ENCODE results near the gene SLC35F5.

SLC35F5 gene

GRCh38 chr2:113755035-113755834, 1.2 kb downstream of the SLC35F5 start:
- H3K4me1 ChIP-seq (ENCODE audit: insufficient read depth, insufficient read length): no peaks in the 10 kb centered on the region
- H3K4me3 ChIP-seq (ENCODE audit: insufficient read length, low read depth): peak overlapping the region; percentile 96
- H3K36me3 ChIP-seq (ENCODE audit: insufficient read depth, insufficient read length, low read length): peaks cover 35% of the 10 kb centered on the region
- no peak for DNase-seq (ENCODE audit: low read depth, low spot score)
- no peaks in the 10 kb centered on the region for H3K27me3 ChIP-seq (ENCODE audit: insufficient read depth, insufficient read length)
- H3K9ac ChIP-seq (ENCODE audit: insufficient read length, low read depth): peak overlapping the region; percentile 98
- TF ChIP-seq SUZ12 (IDR thresholded peaks at IDR 0.05; ENCODE audit: extremely low read depth, insufficient read depth, insufficient read length): no peak
- no peak for TF ChIP-seq ZNF274 (IDR thresholded peaks at IDR 0.05; ENCODE audit: low read depth, low read length)
- TF ChIP-seq YY1 (IDR thresholded peaks at IDR 0.05; ENCODE audit: insufficient read depth, insufficient read length): no peak
- no peaks in the 10 kb centered on the region for H3K9me3 ChIP-seq (ENCODE audit: insufficient read depth, low read length)

- TF ChIP-seq YY1 (IDR thresholded peaks at IDR 0.05; ENCODE audit: insufficient read depth, insufficient read length) (no peak), SUZ12 (IDR thresholded peaks at IDR 0.05; ENCODE audit: extremely low read depth, insufficient read depth, insufficient read length) (no peak), ZNF274 (IDR thresholded peaks at IDR 0.05; ENCODE audit: low read depth, low read length) (no peak)
- Histone ChIP-seq H3K9ac (ENCODE audit: insufficient read length, low read depth) (no peak overlapping the region), H3K4me3 (ENCODE audit: insufficient read length, low read depth) (no peak overlapping the region), H3K36me3 (ENCODE audit: insufficient read depth, insufficient read length, low read length) (peaks cover 45% of the 10 kb centered on the region), H3K4me1 (ENCODE audit: insufficient read depth, insufficient read length) (no peaks in the 10 kb centered on the region), H3K27me3 (ENCODE audit: insufficient read depth, insufficient read length) (no peaks in the 10 kb centered on the region), H3K9me3 (ENCODE audit: insufficient read depth, low read length) (no peaks in the 10 kb centered on the region)
- DNase-seq (ENCODE audit: low read depth, low spot score): no peak
Measured at GRCh38 chr2:113754160-113754559, 2.3 kb downstream of the SLC35F5 start.

GRCh38 chr2:113750385-113750784, 6.1 kb downstream of the SLC35F5 start:
- DNase-seq (ENCODE audit: low read depth, low spot score): no peak
- Histone ChIP-seq H3K36me3 (ENCODE audit: insufficient read depth, insufficient read length, low read length) (peaks cover 75% of the 10 kb centered on the region), H3K4me3 (ENCODE audit: insufficient read length, low read depth) (no peak overlapping the region), H3K9ac (ENCODE audit: insufficient read length, low read depth) (no peak overlapping the region), H3K27me3 (ENCODE audit: insufficient read depth, insufficient read length) (no peaks in the 10 kb centered on the region), H3K9me3 (ENCODE audit: insufficient read depth, low read length) (no peaks in the 10 kb centered on the region), H3K4me1 (ENCODE audit: insufficient read depth, insufficient read length) (no peaks in the 10 kb centered on the region)
- TF ChIP-seq ZNF274 (IDR thresholded peaks at IDR 0.05; ENCODE audit: low read depth, low read length): no peak
- no peak for TF ChIP-seq SUZ12 (IDR thresholded peaks at IDR 0.05; ENCODE audit: extremely low read depth, insufficient read depth, insufficient read length)
- no peak for TF ChIP-seq YY1 (IDR thresholded peaks at IDR 0.05; ENCODE audit: insufficient read depth, insufficient read length)

DNA sequence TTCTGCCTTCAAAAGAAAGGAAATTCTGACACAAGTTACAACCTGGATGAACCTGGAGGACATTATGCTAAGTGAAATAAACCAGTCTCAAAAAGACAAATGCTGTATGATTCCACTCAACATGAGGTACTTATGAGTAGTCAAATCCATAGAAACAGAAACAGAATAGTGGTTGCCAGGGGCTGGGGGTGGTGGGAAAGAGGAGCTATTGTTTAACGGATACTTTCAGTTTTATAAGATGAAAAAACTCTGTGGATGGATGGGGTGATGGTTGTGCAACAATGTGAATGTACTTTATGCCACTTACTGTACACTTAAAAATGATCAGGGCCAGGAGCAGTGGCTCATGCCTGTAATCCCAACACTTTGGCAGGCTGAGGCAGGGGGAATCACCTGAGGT, 15.4 kb downstream of the SLC35F5 start:
- Histone ChIP-seq H3K4me1 (ENCODE audit: insufficient read depth, insufficient read length) (no peaks in the 10 kb centered on the region), H3K9me3 (ENCODE audit: insufficient read depth, low read length) (no peaks in the 10 kb centered on the region), H3K4me3 (ENCODE audit: insufficient read length, low read depth) (no peak overlapping the region), H3K27me3 (ENCODE audit: insufficient read depth, insufficient read length) (no peaks in the 10 kb centered on the region), H3K9ac (ENCODE audit: insufficient read length, low read depth) (no peak overlapping the region), H3K36me3 (ENCODE audit: insufficient read depth, insufficient read length, low read length) (peaks cover 86% of the 10 kb centered on the region)
- TF ChIP-seq YY1 (IDR thresholded peaks at IDR 0.05; ENCODE audit: insufficient read depth, insufficient read length) (no peak), SUZ12 (IDR thresholded peaks at IDR 0.05; ENCODE audit: extremely low read depth, insufficient read depth, insufficient read length) (no peak), ZNF274 (IDR thresholded peaks at IDR 0.05; ENCODE audit: low read depth, low read length) (no peak)
- DNase-seq (ENCODE audit: low read depth, low spot score): no peak

- no peak for DNase-seq (ENCODE audit: low read depth, low spot score)
- no peak overlapping the region for H3K9ac ChIP-seq (ENCODE audit: insufficient read length, low read depth)
- no peaks in the 10 kb centered on the region for H3K9me3 ChIP-seq (ENCODE audit: insufficient read depth, low read length)
- H3K36me3 ChIP-seq (ENCODE audit: insufficient read depth, insufficient read length, low read length): peaks cover 77% of the 10 kb centered on the region
- no peaks in the 10 kb centered on the region for H3K4me1 ChIP-seq (ENCODE audit: insufficient read depth, insufficient read length)
- no peaks in the 10 kb centered on the region for H3K27me3 ChIP-seq (ENCODE audit: insufficient read depth, insufficient read length)
- TF ChIP-seq SUZ12 (IDR thresholded peaks at IDR 0.05; ENCODE audit: extremely low read depth, insufficient read depth, insufficient read length) (no peak), ZNF274 (IDR thresholded peaks at IDR 0.05; ENCODE audit: low read depth, low read length) (no peak), YY1 (IDR thresholded peaks at IDR 0.05; ENCODE audit: insufficient read depth, insufficient read length) (no peak)
- H3K4me3 ChIP-seq (ENCODE audit: insufficient read length, low read depth): no peak overlapping the region
Measured at GRCh38 chr2:113739849-113740248, 16.6 kb downstream of the SLC35F5 start.

DNA sequence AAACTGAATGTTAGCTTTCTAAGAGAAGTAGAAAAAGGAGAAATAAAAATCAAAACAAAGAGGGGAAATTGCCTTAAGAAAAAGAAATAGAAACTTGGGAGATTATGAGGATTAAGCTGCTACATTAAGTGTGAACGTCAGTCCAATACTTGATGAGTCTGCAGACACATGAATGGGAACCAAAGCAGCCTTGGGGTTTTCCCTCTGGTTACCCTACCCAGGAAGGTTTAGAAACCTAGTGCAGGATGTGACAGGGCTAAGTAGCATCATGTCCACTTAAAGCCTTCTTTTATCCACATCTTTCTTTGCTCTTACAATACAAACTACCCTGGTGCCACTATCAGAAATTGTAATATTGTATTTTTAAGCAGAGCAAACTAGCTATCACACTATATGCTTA, 22.3 kb downstream of the SLC35F5 start:
- Histone ChIP-seq H3K27me3 (ENCODE audit: insufficient read depth, insufficient read length) (no peaks in the 10 kb centered on the region), H3K36me3 (ENCODE audit: insufficient read depth, insufficient read length, low read length) (peaks cover 53% of the 10 kb centered on the region), H3K4me3 (ENCODE audit: insufficient read length, low read depth) (no peak overlapping the region), H3K4me1 (ENCODE audit: insufficient read depth, insufficient read length) (no peaks in the 10 kb centered on the region), H3K9me3 (ENCODE audit: insufficient read depth, low read length) (no peaks in the 10 kb centered on the region), H3K9ac (ENCODE audit: insufficient read length, low read depth) (no peak overlapping the region)
- TF ChIP-seq SUZ12 (IDR thresholded peaks at IDR 0.05; ENCODE audit: extremely low read depth, insufficient read depth, insufficient read length): no peak
- TF ChIP-seq YY1 (IDR thresholded peaks at IDR 0.05; ENCODE audit: insufficient read depth, insufficient read length): no peak
- TF ChIP-seq ZNF274 (IDR thresholded peaks at IDR 0.05; ENCODE audit: low read depth, low read length): no peak
- DNase-seq (ENCODE audit: low read depth, low spot score): no peak

DNA sequence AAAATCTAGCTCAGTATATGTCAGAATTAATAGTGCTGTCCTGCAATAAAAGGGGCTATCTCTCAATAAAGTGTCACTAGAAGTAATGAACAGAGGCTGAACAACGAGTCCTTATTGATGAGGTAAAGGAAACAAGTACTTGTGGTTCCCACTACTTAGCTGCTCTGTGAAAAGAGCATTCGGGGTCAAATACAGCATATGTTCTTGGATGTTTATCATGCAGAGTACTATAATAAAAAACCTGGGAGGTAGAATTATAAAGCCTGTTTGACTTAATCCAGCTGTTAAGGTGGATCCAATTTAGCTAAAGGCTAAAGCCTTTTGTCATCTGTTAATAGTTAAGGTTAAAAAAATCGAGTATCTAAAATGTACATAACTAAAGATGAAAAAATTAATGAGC, 32.4 kb downstream of the SLC35F5 start:
- H3K4me1 ChIP-seq (ENCODE audit: insufficient read depth, insufficient read length): no peaks in the 10 kb centered on the region
- peaks cover 51% of the 10 kb centered on the region for H3K36me3 ChIP-seq (ENCODE audit: insufficient read depth, insufficient read length, low read length)
- no peak overlapping the region for H3K4me3 ChIP-seq (ENCODE audit: insufficient read length, low read depth)
- no peaks in the 10 kb centered on the region for H3K9me3 ChIP-seq (ENCODE audit: insufficient read depth, low read length)
- H3K9ac ChIP-seq (ENCODE audit: insufficient read length, low read depth): no peak overlapping the region
- no peaks in the 10 kb centered on the region for H3K27me3 ChIP-seq (ENCODE audit: insufficient read depth, insufficient read length)
- TF ChIP-seq ZNF274 (IDR thresholded peaks at IDR 0.05; ENCODE audit: low read depth, low read length) (no peak), SUZ12 (IDR thresholded peaks at IDR 0.05; ENCODE audit: extremely low read depth, insufficient read depth, insufficient read length) (no peak), YY1 (IDR thresholded peaks at IDR 0.05; ENCODE audit: insufficient read depth, insufficient read length) (no peak)
- no peak for DNase-seq (ENCODE audit: low read depth, low spot score)
